GM23248 (cell line): Measurements from ENCODE around the gene LONP2. TPM values are rescaled to one million over a fixed set of nuclear protein-coding genes. Genes with fewer than 3 reads are reported as not detected.
"Not testable (repeated sequence)": the region's sequence is repeated elsewhere in the genome, so short reads cannot be mapped to it uniquely, and the experiment has no call there.

Experiments used
- DNase-seq: peaks from one replicate; pipeline ENCODE4 v3.0.0-alpha.2; 2015
- H2AFZ ChIP-seq: fragments of 200-600 bp; sonication (generic); 2 replicates; pipeline ENCODE4 v1.6.1; 2016; ENCODE audit warnings: antibody characterized with exemption
- H3F3A ChIP-seq: fragments of 200-600 bp; sonication (generic); 2 replicates; pipeline ENCODE4 v1.6.1; 2016; ENCODE audit warnings: mild to moderate bottlenecking, antibody characterized with exemption, mixed run types; ENCODE audit not compliant: insufficient read depth
- H3K27ac ChIP-seq: fragments of 200-600 bp; sonication (generic); 2 replicates; pipeline ENCODE4 v1.5.1; 2016; ENCODE audit warnings: mild to moderate bottlenecking
- H3K27me3 ChIP-seq: fragments of 200-600 bp; sonication (generic); replicated peaks from 2 replicates; pipeline ENCODE4 v1.6.1; 2016; ENCODE audit warnings: mild to moderate bottlenecking; ENCODE audit not compliant: insufficient read depth
- H3K36me3 ChIP-seq: fragments of 200-600 bp; sonication (generic); 2 replicates; pipeline ENCODE4 v1.6.1; 2016; ENCODE audit warnings: low read depth, mild to moderate bottlenecking
- H3K4me1 ChIP-seq: fragments of 200-600 bp; sonication (generic); 2 replicates; pipeline ENCODE4 v1.6.1; 2016; ENCODE audit warnings: mild to moderate bottlenecking; ENCODE audit not compliant: insufficient read depth
- H3K4me2 ChIP-seq: fragments of 200-600 bp; sonication (generic); one replicate; pipeline ENCODE4 v1.6.1; 2016; ENCODE audit warnings: mild to moderate bottlenecking; ENCODE audit not compliant: unreplicated experiment
- H3K4me3 ChIP-seq: fragments of 200-600 bp; sonication (generic); 2 replicates; pipeline ENCODE4 v1.5.1; 2016; ENCODE audit warnings: mild to moderate bottlenecking
- H3K79me2 ChIP-seq: fragments of 200-600 bp; sonication (generic); 2 replicates; pipeline ENCODE4 v1.6.1; 2016; ENCODE audit warnings: mild to moderate bottlenecking; ENCODE audit not compliant: insufficient read depth
- H3K9ac ChIP-seq: fragments of 200-600 bp; sonication (generic); 2 replicates; pipeline ENCODE4 v1.6.1; 2016; ENCODE audit warnings: mild to moderate bottlenecking
- H3K9me2 ChIP-seq: fragments of 200-600 bp; sonication (generic); 2 replicates; pipeline ENCODE4 v1.6.1; 2016; ENCODE audit warnings: mixed run types, mild to moderate bottlenecking, moderate library complexity; ENCODE audit not compliant: insufficient read depth
- H3K9me3 ChIP-seq: fragments of 200-600 bp; sonication (generic); one replicate; pipeline ENCODE4 v1.6.1; 2017; ENCODE audit warnings: low read depth
- H4K20me1 ChIP-seq: fragments of 200-600 bp; sonication (generic); 2 replicates; pipeline ENCODE4 v1.6.0; 2016; ENCODE audit not compliant: insufficient read depth
- EZH2 ChIP-seq: fragments of 200-600 bp; sonication (generic); IDR thresholded peaks from 2 replicates; pipeline ENCODE4 v1.6.1; 2018; ENCODE audit warnings: antibody characterized with exemption, mild to moderate bottlenecking; ENCODE audit not compliant: insufficient read depth, poor library complexity, severe bottlenecking
- EZH2phosphoT487 ChIP-seq: fragments of 200-600 bp; sonication (generic); IDR thresholded peaks from 2 replicates; pipeline ENCODE4 v1.6.1; 2018; ENCODE audit warnings: antibody characterized with exemption, moderate library complexity, mild to moderate bottlenecking, low read depth; ENCODE audit not compliant: insufficient read depth
- WGBS, 2 experiments: methylation state at CpG; one replicate each; pipeline ENCODE4 v1.1.6; 2015 to 2017; ENCODE audit warnings: low lambda C conversion rate in 2 of 2, low coverage in 1 of 2; ENCODE audit errors: missing lambda C conversion rate in 2 of 2; 5-methylcytosine and 5-hydroxymethylcytosine counted together
- in situ Hi-C: fragments of 300-500 bp; cut with MboI; formaldehyde crosslinking; loops from 2 replicates; pipeline ENCODE4 v1.15.0; 2020
- polyA plus RNA-seq: library from polyadenylated mRNA; unstranded; fragments of >200 nt; fragmentation: Nextera tagmentation; extraction: Ambion mirVana; gene quantifications from 2 replicates; pipeline ENCODE4 v1.2.1, GENCODE V29; 2016
- total RNA-seq: library from RNA; depleted of rRNA; stranded (reverse); fragments of >200 nt; shearing (Covaris generic); gene quantifications from 2 replicates; pipeline ENCODE4 v1.2.3, GENCODE V29; 2014

The LONP2 gene
- total and polyA plus RNA-seq, 2 experiments from 2014 or later: 46.5 to 53.9 TPM

GRCh38 chr16:48352648-48353390 lies 108.7 kb downstream of the LONP2 start:
- Histone ChIP-seq H3K36me3 (peaks cover 26% of the 10 kb centered on the region), H3K4me3 (no peak overlapping the region), H3K4me1 (no peaks in the 10 kb centered on the region), H4K20me1 (no peaks in the 10 kb centered on the region), H2AFZ (no peak overlapping the region), H3K9me3 (no peaks in the 10 kb centered on the region), H3F3A (peaks cover 38% of the 10 kb centered on the region), H3K4me2 (no peak overlapping the region), H3K27me3 (no peaks in the 10 kb centered on the region), H3K9ac (no peak overlapping the region), H3K9me2 (no peaks in the 10 kb centered on the region), H3K79me2 (peaks cover 37% of the 10 kb centered on the region), H3K27ac (no peak overlapping the region)
- in situ Hi-C loops: loop anchor here (10.0 kb wide), 1 partner anchor 262 kb away; the partner anchor contains the start of gene N4BP1
- TF ChIP-seq EZH2phosphoT487: no peak
- no peak for TF ChIP-seq EZH2
- no peak for DNase-seq
- WGBS, 2 experiments: 76 to 77% methylated on average over 7 of the region's 7 CpGs

DNA sequence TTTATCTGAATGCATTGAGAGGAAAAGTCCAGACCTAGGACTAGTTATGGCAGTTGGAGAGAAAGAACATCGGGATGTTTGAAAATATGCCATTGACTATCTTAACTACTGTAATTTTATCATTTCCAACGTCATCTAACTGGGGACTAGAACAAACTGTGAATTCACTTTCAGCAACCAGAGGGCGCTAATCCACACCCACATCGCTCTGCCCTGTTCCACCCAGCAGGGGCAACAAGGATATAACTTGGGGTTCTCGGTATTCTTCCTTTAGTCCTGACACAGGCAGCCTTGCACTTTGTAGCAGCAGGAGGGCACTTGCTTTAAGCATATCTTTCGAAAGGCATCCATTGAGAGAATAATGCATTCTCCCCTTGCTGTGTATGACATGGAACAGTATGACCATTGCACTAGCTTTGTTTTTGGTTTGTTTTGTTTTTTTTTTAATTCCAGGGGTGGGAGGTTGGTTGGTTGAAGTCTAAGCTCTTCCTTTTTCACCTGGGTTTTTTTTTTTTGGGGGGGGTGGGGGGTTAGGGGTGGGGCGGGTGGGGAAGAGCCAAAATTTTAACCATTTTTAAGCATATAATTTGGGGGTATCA lies 109.6 kb downstream of the LONP2 start:
- 2 to 21% methylated on average over 6 to 7 of the region's 7 CpGs for WGBS, 2 experiments
- Histone ChIP-seq H3K36me3 (peaks cover 28% of the 10 kb centered on the region), H3K4me2 (no peak overlapping the region), H3K9ac (no peak overlapping the region), H4K20me1 (no peaks in the 10 kb centered on the region), H3K79me2 (peaks cover 46% of the 10 kb centered on the region), H3K9me2 (no peaks in the 10 kb centered on the region), H3K4me3 (no peak overlapping the region), H3K27ac (no peak overlapping the region), H3K4me1 (no peaks in the 10 kb centered on the region), H3F3A (peaks cover 40% of the 10 kb centered on the region), H3K27me3 (no peaks in the 10 kb centered on the region), H3K9me3 (no peaks in the 10 kb centered on the region), H2AFZ (no peak overlapping the region)
- TF ChIP-seq EZH2phosphoT487 (no peak), EZH2 (no peak)
- in situ Hi-C loops: loop anchor here (10.0 kb wide), 1 partner anchor 261 kb away; the partner anchor contains the start of gene N4BP1
- peak; percentile 89 for DNase-seq

DNA sequence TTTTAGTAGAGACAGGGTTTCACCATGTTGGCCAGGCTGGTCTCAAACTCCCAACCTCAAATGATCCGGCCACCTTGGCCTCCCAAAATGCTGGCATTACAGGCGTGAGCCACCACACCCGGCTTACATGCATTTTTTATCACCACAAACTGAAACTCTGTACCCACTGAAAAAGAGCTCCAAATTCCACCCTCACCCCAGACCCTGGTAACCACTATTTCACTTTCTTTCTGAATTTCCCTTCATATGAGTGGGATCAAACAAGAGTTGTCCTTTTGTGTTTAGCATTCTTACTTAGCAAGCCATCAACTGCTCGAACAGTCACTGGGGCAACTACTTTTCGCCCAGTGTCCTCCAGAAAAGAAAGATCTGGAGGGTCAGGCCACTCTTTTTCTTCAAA lies 110.3 kb downstream of the LONP2 start:
- in situ Hi-C loops: loop anchor here (10.0 kb wide), 1 partner anchor 260 kb away; the partner anchor contains the start of gene N4BP1
- not testable (repeated sequence) for H3K4me2 ChIP-seq, H3K9ac ChIP-seq, DNase-seq, H3K27ac ChIP-seq, H3K9me3 ChIP-seq, H3K4me3 ChIP-seq, H2AFZ ChIP-seq, H3K9me2 ChIP-seq, H4K20me1 ChIP-seq, H3K27me3 ChIP-seq, H3K4me1 ChIP-seq
- H3K79me2 ChIP-seq: peaks cover 53% of the 10 kb centered on the region
- WGBS, 2 experiments: 97 to 98% methylated on average over 5 of the region's 5 CpGs
- peaks cover 36% of the 10 kb centered on the region for H3F3A ChIP-seq
- peaks cover 26% of the 10 kb centered on the region for H3K36me3 ChIP-seq

DNA sequence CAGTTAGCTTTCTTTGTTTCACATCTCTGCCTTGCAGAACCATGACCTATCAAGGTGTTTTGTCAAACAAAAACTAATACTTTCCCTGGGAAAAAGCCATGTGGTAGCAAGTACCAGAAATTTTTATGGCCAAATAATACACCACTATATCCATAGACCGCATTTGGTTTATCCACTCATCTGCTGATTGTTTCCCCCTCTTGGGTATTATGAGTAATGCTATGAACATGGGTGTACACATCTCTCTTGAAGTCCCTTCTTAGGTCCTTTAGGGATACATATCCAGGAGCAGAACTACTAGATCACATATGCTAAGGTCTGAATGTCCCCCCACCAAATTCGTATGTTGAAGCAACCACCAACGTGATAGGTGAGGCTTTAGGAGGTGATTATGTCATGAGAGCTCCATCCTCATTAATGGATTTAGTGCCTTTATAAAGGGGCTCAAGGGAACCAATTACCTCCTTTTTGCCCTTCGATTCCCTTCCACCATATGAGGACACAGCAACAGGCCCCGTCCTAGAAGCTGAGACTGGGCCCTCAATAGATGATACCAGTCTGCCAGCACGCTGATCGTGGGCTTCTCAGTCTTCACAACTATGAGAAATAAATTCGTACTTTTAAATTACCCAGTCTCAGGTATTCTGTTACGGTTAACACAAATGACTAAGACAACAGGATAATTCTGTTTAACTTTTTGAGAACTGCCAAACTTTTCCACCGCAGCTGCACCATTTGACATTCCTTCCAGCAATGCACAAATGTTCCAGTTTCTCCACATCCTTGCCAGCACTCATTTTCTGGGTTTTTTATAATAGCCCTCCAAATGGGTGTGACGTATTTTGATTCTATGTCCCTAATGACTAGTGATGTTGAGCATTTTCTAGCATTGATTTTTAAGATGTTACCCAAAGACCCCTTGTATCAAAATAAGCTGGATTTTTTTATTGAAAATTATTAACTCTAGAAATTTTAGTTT lies 111.1 kb downstream of the LONP2 start:
- H2AFZ ChIP-seq: no peak overlapping the region
- no peak for TF ChIP-seq EZH2phosphoT487
- H4K20me1 ChIP-seq: no peaks in the 10 kb centered on the region
- H3K9me3 ChIP-seq: no peaks in the 10 kb centered on the region
- peaks cover 61% of the 10 kb centered on the region for H3K79me2 ChIP-seq
- no peak overlapping the region for H3K9ac ChIP-seq
- in situ Hi-C loops: loop anchor here (10.0 kb wide), 1 partner anchor 260 kb away; the partner anchor contains the start of gene N4BP1
- H3K36me3 ChIP-seq: peaks cover 26% of the 10 kb centered on the region
- no peak overlapping the region for H3K4me3 ChIP-seq
- peaks cover 41% of the 10 kb centered on the region for H3F3A ChIP-seq
- 77 to 81% methylated on average over 11 of the region's 11 CpGs for WGBS, 2 experiments
- no peaks in the 10 kb centered on the region for H3K4me1 ChIP-seq
- H3K27me3 ChIP-seq: no peaks in the 10 kb centered on the region
- no peaks in the 10 kb centered on the region for H3K9me2 ChIP-seq
- no peak for DNase-seq
- H3K27ac ChIP-seq: no peak overlapping the region
- no peak overlapping the region for H3K4me2 ChIP-seq
